NT2/D1 (cell line): ENCODE data around the gene LIMK2.

Experiments
- YY1 ChIP-seq: IDR thresholded peaks from 2 replicates; pipeline ENCODE4 v1.6.1; 2011; ENCODE audit not compliant: insufficient read length, insufficient read depth
- ZNF274 ChIP-seq: IDR thresholded peaks from 2 replicates; pipeline ENCODE4 v1.6.1; 2011; ENCODE audit warnings: mild to moderate bottlenecking, low read depth, low read length

DNA sequence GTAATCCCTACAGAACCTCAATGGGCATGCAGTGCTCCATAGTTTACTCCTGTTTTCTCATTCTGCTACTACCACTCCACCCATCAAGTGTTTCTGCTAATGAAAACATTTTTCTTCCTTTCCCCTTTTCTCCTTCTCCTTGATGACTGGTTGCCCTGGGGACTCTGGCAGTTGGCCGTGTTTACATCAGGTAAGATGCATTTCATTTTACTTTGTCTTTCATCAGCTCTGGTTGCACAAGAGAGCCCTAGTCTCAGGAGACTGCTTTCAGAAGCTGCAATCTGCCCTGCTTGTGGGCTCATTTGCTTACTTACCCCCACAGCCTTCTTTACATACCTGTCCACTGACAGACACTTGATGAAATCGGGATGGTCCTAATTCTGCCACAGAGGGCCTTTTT is 19.6 kb upstream of the LIMK2 start:
- TF ChIP-seq ZNF274, result no peak
- no peak for TF ChIP-seq YY1
